ENCODE results near the gene DIP2C.
"Not testable (repeated sequence)": the region's sequence is repeated elsewhere in the genome, so short reads cannot be mapped to it uniquely, and the experiment has no call there.

Gene DIP2C

DNA sequence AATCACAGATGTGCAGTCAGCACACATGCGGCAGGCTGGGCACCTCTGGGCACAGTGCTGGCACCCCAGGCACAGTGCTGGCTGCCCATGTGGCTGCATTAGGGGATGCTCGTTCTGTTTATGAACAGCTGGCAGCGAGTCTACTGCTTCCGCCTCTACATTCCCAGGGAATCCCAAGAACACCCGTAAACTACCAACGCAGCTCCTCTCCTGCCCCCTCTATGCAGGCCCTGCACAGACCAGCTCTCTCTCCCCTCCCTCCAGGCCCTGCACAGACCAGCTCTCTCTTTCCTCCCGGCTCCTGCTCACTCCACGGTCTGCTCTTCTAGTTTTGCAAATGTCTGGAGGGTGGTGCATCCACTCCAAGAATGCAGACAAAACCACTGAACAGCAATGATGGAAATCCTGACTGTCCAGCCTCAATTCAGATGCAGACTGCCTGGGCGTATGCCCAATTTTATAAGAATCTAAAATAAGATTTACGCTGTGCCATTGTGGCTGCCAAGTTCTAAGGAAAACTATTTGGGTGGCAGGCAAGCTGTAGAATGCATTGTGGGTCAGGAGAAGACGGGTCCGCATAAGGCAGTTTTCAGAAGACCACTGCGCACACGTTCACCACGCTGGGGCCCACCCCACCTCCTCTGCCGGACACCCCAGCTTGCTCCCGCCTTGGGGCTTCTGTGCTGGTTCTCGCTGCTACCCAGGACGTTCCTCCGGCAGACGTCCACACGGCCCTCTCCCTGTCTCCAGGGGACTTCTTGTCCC, 319.6 kb downstream of the DIP2C start:
- H3K4me3 ChIP-seq (ENCODE audit: low read depth, low read length), result no peak overlapping the region
- H3K27ac ChIP-seq, result peak overlapping the region; percentile 9
- H3K36me3 ChIP-seq (replicated peaks), result no peaks in the 10 kb centered on the region
- DNase-seq, result peak; percentile 41
- H3K27me3 ChIP-seq (replicated peaks), result no peaks in the 10 kb centered on the region
- TF ChIP-seq, protein P1, sequence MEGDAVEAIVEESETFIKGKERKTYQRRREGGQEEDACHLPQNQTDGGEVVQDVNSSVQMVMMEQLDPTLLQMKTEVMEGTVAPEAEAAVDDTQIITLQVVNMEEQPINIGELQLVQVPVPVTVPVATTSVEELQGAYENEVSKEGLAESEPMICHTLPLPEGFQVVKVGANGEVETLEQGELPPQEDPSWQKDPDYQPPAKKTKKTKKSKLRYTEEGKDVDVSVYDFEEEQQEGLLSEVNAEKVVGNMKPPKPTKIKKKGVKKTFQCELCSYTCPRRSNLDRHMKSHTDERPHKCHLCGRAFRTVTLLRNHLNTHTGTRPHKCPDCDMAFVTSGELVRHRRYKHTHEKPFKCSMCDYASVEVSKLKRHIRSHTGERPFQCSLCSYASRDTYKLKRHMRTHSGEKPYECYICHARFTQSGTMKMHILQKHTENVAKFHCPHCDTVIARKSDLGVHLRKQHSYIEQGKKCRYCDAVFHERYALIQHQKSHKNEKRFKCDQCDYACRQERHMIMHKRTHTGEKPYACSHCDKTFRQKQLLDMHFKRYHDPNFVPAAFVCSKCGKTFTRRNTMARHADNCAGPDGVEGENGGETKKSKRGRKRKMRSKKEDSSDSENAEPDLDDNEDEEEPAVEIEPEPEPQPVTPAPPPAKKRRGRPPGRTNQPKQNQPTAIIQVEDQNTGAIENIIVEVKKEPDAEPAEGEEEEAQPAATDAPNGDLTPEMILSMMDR (IDR thresholded peaks at IDR 0.05; ENCODE audit: low read depth, low read length, missing control alignments), result no peak
- in situ Hi-C loops (cut with HindIII; ENCODE audit: low pct_ligation_motif_present, low sequenced_read_pairs), result no loop called here

DNA sequence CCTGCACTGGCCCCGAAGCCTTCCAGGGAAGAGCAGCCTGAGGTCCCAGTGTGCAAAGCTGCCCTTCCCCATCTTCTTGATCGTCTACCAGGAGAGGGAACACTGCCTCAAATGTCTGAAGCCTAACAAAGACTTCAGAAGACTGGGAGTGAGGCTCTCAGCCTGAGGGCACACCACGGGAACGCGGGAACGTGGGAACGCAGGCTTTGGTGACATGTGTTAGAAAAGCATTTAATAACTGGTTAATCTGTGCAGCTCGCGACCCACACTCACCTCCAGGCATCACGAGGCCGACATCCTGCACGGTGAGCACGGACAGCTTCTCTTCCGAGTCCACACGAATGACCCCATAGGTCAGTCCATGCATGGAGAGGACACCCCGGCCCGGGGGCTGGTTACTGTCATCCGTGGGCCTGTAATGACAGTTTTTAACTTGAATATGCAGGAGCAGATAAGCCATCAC, 320.2 kb downstream of the DIP2C start:
- TF ChIP-seq, protein P1 (IDR thresholded peaks at IDR 0.05; ENCODE audit: low read depth, low read length, missing control alignments), result no peak
- in situ Hi-C loops (cut with HindIII; ENCODE audit: low pct_ligation_motif_present, low sequenced_read_pairs), result no loop called here
- Histone ChIP-seq H3K27me3 (replicated peaks) (no peaks in the 10 kb centered on the region), H3K36me3 (replicated peaks) (no peaks in the 10 kb centered on the region), H3K4me3 (ENCODE audit: low read depth, low read length) (no peak overlapping the region), H3K27ac (no peak overlapping the region)
- DNase-seq, result no peak

DNA sequence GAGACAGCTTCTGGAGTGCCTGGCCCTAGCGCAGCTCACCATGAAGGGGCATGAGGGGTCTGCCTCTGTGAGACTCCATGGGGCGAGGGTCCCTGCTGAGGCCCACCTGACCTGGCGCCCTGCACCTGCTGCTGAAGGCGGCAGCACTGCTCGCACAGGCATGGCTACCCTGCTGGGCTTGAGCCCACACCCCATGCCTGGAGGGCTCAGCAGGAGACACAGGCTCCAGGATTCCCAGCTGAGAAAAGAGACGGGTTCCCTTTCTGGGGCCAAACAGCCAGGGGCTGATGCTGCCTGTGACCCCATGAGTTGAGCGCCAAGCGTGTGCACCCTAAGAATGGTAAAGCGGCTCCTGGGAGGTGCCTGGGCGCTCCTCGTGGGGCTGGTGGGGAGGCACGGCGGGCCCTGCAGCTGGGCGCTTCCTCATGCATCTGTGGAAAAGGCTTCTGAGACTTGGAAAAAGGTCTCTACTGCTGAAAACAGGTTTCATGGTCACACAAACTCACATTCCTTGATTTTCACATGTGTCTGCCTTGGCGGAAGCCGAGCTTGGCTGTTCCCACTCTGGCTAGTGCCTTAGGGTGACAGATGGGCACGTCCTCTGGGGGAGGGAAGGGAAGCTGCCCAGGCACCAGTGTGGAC, 320.8 kb downstream of the DIP2C start:
- in situ Hi-C loops (cut with HindIII; ENCODE audit: low pct_ligation_motif_present, low sequenced_read_pairs), result no loop called here
- H3K27me3 ChIP-seq (replicated peaks), result no peaks in the 10 kb centered on the region
- H3K36me3 ChIP-seq (replicated peaks), result no peaks in the 10 kb centered on the region
- no peak for DNase-seq
- no peak overlapping the region for H3K27ac ChIP-seq
- H3K4me3 ChIP-seq (ENCODE audit: low read depth, low read length), result no peak overlapping the region
- TF ChIP-seq, protein P1 (IDR thresholded peaks at IDR 0.05; ENCODE audit: low read depth, low read length, missing control alignments), result no peak

DNA sequence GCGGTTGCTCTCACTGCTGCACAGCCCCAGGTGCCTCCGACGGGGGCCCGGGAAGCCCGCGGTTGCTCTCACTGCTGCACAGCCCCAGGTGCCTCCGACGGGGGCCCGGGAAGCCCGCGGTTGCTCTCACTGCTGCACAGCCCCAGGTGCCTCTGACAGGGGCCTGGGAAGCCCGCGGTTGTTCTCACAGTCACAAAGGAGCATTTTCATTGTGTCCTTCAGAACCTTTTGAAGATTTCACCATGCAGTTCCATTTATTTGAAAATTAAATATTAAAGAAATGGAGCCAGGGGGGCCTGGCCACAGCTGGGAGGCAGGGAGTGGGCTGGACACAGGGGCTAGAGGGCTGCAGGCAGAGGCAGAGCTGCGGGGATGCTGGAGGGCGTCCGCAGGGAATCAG, 321.4 kb downstream of the DIP2C start:
- H3K27ac ChIP-seq; DNase-seq; H3K36me3 ChIP-seq (replicated peaks); H3K4me3 ChIP-seq (ENCODE audit: low read depth, low read length); H3K27me3 ChIP-seq (replicated peaks); in situ Hi-C loops (cut with HindIII; ENCODE audit: low pct_ligation_motif_present, low sequenced_read_pairs): not testable (repeated sequence)

DNA sequence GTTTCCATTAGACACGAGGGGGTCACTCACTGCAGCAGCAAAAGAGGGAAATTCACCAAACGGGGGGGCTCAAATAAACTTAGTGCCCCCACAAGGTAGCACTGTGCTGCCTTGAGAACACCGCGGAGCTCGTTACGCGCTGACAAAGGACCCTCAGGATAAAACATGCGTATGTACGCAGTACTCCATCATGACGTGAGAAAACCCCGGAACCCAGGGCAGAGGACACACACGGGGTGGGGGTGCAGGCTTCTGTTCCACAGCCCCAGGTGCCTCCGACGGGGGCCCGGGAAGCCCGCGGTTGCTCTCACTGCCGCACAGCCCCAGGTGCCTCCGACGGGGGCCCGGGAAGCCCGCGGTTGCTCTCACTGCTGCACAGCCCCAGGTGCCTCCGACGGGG, 321.8 kb downstream of the DIP2C start:
- in situ Hi-C loops (cut with HindIII; ENCODE audit: low pct_ligation_motif_present, low sequenced_read_pairs), result no loop called here
- no peak overlapping the region for H3K4me3 ChIP-seq (ENCODE audit: low read depth, low read length)
- TF ChIP-seq, protein P1 (IDR thresholded peaks at IDR 0.05; ENCODE audit: low read depth, low read length, missing control alignments), result no peak
- no peak for DNase-seq
- H3K36me3 ChIP-seq (replicated peaks), result peaks cover 2% of the 10 kb centered on the region
- no peaks in the 10 kb centered on the region for H3K27me3 ChIP-seq (replicated peaks)
- H3K27ac ChIP-seq, result no peak overlapping the region

DNA sequence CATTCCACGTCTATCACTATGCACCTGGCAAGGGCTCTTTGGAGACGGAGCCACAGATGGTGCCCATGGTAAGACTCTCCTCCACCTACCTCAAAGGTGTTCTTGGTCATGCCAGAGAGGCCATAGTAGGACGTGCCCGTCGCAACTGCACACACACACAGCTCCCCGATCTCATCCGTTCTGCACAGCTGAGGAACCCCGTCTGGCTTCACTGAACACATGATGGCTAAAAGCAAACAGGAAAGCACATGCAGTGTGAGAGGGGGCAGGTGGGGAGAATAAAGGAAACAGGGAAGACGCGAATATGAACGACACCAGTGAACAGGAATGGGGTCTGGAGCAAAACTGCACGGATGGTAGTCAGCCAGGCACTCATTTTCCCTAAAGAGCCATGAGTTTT, 323.3 kb downstream of the DIP2C start:
- Histone ChIP-seq H3K27ac (no peak overlapping the region), H3K27me3 (replicated peaks) (no peaks in the 10 kb centered on the region), H3K36me3 (replicated peaks) (peaks cover 5% of the 10 kb centered on the region), H3K4me3 (ENCODE audit: low read depth, low read length) (no peak overlapping the region)
- no peak for DNase-seq
- TF ChIP-seq, protein P1 (IDR thresholded peaks at IDR 0.05; ENCODE audit: low read depth, low read length, missing control alignments), result no peak
- in situ Hi-C loops (cut with HindIII; ENCODE audit: low pct_ligation_motif_present, low sequenced_read_pairs), result no loop called here

Measured in brain microvascular endothelial cell (primary cell).